ENCODE measurements around the gene USP20. TPM values are rescaled to one million over a fixed set of nuclear protein-coding genes. Genes with fewer than 3 reads are reported as not detected.

USP20 gene
- total RNA-seq, 6 donors from 2014 or later, result 17.3 to 75.4 (median 26.2) TPM

GRCh38 chr9:129900263-129901027 lies 65.2 kb downstream of the USP20 start:
- WGBS, 2 donors, result 92 to 97% methylated on average over 16 to 19 of the region's 20 CpGs
- Histone ChIP-seq H3K4me3 (no peak overlapping the region), H3K27me3 (no peaks in the 10 kb centered on the region), H3K27ac (peak overlapping the region in 1 of 4 donors; percentile 53), H3K9me3 (no peaks in the 10 kb centered on the region), H3K4me1 (peaks cover 7 to 10% (median 8%) of the 10 kb centered on the region in 4 donors), H3K36me3 (peaks cover 0 to 72% (median 24%) of the 10 kb centered on the region in 4 donors)
- DNase-seq (no peak), ATAC-seq (ENCODE audit: low FRiP score in 2 of 2) (no peak)
- TF ChIP-seq POLR2A (IDR thresholded peaks at IDR 0.05) (no peak), CTCF (IDR thresholded peaks at IDR 0.05) (no peak), EP300 (IDR thresholded peaks at IDR 0.05) (no peak), POLR2AphosphoS5 (IDR thresholded peaks at IDR 0.05) (no peak)

DNA sequence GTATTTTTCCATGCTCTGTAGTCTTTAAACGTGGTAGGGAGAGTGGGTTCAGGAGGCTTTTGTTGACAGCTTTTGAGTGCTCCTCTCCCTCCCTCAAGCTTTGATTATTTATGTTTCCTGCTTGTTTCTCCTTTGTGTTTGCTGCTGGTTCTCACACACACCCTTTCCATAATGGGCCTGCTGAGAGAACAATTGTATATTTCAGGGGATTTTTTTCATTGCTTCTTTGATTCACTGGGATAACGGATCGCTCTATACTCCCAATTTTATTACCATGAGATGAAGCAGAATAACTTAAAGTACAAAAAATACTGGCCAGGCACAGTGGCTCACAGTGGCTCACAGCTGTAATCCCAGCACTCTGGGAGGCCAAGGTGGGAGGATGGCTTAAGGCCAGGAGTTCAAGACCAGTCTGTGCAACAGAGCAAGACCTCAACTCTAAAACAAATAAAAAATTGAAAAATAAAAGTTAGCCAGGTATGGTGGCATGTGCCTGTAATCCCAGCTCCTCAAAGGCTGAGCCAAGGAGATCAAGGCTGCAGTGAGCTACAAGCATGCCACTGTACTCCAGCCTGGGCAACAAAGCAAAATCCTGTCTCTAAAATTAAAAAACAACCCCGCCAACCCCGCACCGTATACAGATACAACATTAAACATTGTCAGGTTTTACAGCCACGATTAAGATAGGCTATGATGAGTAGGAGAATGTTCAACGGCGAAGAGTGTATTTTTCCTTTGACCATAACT lies 66.9 kb downstream of the USP20 start:
- Histone ChIP-seq H3K27me3 (no peaks in the 10 kb centered on the region), H3K4me3 (no peak overlapping the region), H3K36me3 (peaks cover 0 to 77% (median 23%) of the 10 kb centered on the region in 4 donors), H3K9me3 (no peaks in the 10 kb centered on the region), H3K4me1 (peaks cover 7 to 10% (median 8%) of the 10 kb centered on the region in 4 donors), H3K27ac (peak overlapping the region in 2 of 4 donors; percentile 32 to 53)
- 83 to 85% methylated on average over 9 of the region's 9 CpGs for WGBS, 2 donors
- no peak for DNase-seq
- no peak for ATAC-seq (ENCODE audit: low FRiP score in 2 of 2)
- TF ChIP-seq CTCF (IDR thresholded peaks at IDR 0.05), result no peak
- TF ChIP-seq EP300 (IDR thresholded peaks at IDR 0.05), result no peak
- TF ChIP-seq POLR2A (IDR thresholded peaks at IDR 0.05), result no peak
- no peak for TF ChIP-seq POLR2AphosphoS5 (IDR thresholded peaks at IDR 0.05)

GRCh38 chr9:129902740-129903134 lies 67.5 kb downstream of the USP20 start:
- Histone ChIP-seq H3K4me1 (peaks cover 7 to 10% (median 8%) of the 10 kb centered on the region in 4 donors), H3K36me3 (peaks cover 0 to 78% (median 26%) of the 10 kb centered on the region in 4 donors), H3K4me3 (no peak overlapping the region), H3K27me3 (no peaks in the 10 kb centered on the region), H3K27ac (peak overlapping the region in 2 of 4 donors; percentile 32 to 53), H3K9me3 (no peaks in the 10 kb centered on the region)
- no peak for TF ChIP-seq POLR2A (IDR thresholded peaks at IDR 0.05)
- no peak for TF ChIP-seq CTCF (IDR thresholded peaks at IDR 0.05)
- TF ChIP-seq EP300 (IDR thresholded peaks at IDR 0.05), result no peak
- no peak for TF ChIP-seq POLR2AphosphoS5 (IDR thresholded peaks at IDR 0.05)
- DNase-seq (no peak), ATAC-seq (ENCODE audit: low FRiP score in 2 of 2) (no peak)
- WGBS, 2 donors, result 93 to 98% methylated on average over 8 of the region's 8 CpGs

DNA sequence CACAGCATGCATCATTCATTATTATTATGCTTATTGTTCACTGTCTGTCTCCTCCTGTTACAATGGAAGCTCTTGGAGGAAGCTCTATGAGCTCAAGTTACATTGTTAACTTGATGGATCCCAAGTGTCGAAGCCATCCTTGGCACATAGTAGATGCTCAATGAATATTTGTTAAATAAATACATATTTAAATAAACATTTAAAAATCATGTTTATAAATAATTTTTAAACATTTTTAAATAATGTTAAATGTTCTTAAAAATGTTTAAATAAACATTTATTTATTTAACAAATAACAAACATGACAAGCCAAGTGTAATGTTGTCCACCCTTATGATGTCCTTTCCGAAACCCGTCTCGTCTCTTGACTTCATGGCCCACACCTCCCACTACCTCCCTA lies 69.5 kb downstream of the USP20 start:
- Histone ChIP-seq H3K27me3 (no peaks in the 10 kb centered on the region), H3K4me1 (peaks cover 0 to 2% (median 0%) of the 10 kb centered on the region in 4 donors), H3K27ac (no peak overlapping the region), H3K4me3 (no peak overlapping the region), H3K36me3 (peaks cover 0 to 80% (median 29%) of the 10 kb centered on the region in 4 donors), H3K9me3 (no peaks in the 10 kb centered on the region)
- WGBS, 2 donors, result 87 to 89% methylated on average over 4 of the region's 4 CpGs
- TF ChIP-seq CTCF (IDR thresholded peaks at IDR 0.05), result no peak
- DNase-seq, result no peak
- ATAC-seq (ENCODE audit: low FRiP score in 2 of 2), result no peak

All from upper lobe of left lung (tissue), 6 donors.